Measurements from ENCODE around the gene SNED1. TPM values are rescaled to one million over a fixed set of nuclear protein-coding genes. Genes with fewer than 3 reads are reported as not detected.

The SNED1 gene
- total RNA-seq, result 10 to 100 TPM; 39.7 to 62.7 TPM
- long read RNA-seq, donor 1, full-length matches to known transcripts, result 1 of 41 reads
- long read RNA-seq, donor 1, partial matches to known transcripts, result 21 of 41 reads
- long read RNA-seq, donor 1, other reads (novel, unspliced or antisense), result 19 of 41 reads
- long read RNA-seq, donor 2, partial matches to known transcripts, result 24 of 36 reads
- long read RNA-seq, donor 2, other reads (novel, unspliced or antisense), result 12 of 36 reads

DNA sequence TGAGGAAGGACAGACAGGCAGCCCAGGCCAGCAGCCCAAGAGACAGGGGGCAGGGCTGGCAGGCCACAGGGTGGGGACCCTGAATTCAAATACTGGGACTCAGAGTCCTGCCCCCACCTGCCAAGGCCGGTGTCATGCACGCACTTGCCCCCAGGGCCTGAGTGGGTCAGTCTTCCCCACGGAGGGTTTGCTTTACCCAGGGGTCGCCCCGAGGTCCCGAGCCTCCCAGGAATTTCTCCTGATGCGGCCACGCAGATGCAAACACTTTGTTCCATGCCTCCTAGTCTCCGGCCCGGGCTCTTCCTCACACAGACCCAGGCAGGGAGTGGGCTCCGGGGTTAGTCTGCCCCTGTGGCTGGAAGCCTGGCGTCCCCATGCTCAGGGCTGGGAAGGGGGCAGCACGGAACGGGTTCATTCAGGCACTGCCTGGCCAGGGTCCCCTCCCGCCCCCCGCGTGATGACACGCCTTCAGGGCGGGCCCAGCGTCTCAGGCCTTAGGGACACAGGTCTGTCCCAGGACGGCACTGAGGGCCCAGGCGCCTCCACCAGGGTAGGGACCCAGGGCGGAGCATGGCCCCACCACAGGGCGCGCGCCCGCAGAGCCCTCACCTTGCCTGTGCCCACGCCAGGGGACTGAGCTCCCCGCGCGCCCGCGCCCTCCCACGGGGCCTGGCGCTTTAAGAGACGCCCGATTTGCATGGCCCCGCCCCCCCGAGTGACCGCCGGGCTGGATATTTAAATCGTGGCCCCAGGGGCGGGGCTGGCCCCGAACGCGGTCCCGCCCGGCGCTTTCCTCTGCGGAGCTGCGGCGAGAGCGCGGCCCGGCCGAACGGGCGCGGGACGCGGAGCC, at the start of gene SNED1:
TSS of gene SNED1 (plus strand) at position 763 of the 850 bp plus-strand sequence. CDS start 220 bp downstream, outside the sequence.
- intact Hi-C loops (cut with DNase I), result no loop called here
- DNase-seq (ENCODE audit: low spot score), result peak; percentile 96

DNA sequence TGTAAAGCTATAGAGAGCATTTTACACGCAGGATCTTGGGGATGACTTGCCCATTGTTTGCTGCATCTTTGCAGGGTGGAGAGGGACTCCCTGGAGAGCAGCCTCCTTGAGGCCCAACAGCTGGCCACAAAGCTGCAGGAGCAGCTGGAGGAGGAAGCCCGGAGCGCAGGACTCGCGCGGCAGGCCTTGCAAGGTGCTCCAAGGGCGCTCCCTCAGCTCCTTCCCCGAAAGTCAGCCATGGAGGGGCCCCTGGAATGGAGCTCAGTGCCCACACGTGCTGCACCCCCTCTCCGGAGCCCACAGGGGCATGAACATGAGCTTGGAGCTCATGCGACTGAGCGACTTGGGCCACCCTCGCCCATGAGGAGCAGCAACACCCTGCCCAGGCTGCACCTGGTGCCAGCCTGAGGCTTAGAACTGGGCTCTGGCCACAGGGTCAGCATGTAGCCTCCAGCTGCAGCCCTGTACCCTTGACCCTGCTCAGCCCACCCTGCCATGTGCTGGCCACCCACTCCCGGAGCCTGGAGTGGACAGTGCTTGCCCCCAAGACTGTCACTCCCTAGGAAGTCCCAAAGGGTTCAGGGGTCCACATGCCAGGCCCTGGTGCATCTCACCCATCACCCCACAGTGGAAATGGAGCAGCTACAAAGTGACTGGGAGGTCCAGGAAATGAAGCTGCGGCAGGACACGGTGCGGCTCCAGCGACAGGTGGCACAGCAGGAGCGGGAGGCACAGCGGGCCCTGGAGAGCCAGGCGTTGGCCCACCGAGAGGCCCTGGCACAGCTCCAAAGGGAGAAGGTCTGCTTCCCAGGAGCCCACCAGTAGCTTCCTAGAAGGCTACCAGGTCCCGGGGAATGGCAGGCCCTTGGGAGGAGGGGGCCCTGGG, 49.3 kb upstream of the SNED1 start:
- DNase-seq (ENCODE audit: low spot score), result no peak
- intact Hi-C loops (cut with DNase I), result no loop called here

DNA sequence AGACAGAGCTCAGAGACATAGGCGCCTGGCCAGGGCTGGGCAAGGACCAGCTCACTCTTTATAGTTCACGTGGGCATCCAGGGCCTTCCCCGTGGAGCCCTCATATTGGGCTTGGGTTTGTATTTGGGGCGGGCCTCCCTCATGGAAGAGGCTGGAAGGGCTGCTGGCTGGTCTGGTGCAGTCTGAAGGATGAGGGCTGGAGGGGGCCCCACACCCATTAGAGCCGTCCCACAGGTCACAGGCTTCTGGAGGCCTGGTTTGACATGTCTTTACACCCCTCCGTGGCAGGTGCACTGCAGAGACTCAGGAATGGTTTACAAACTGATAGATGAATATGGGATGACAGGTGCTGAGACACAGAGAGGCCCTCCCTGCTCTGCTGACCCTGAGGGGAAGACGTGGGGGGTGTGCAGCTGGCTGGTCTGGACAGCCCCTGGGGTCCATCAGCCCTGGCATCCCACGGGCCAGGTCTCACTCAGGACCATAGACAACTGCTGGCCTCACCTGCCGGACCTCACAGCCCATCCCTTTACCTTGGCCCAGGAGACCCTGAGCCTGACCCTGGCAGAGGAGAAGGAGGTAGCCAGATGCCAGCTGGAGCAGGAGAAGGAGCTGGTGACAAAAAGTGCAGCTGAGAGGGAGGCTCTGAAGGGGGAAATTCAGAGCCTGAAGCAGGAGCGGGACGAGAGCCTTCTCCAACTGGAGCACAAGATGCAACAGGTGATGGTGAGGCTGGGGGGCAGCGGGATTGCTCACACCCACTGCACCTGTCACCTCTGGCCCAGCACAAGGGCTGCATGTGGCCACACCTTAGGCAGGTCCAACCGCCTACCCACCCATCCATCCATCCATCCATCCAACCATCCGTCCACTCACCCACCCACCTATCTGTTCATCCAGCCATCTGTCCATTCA, 48.4 kb upstream of the SNED1 start:
- no peak for DNase-seq (ENCODE audit: low spot score)
- intact Hi-C loops (cut with DNase I), result no loop called here

DNA sequence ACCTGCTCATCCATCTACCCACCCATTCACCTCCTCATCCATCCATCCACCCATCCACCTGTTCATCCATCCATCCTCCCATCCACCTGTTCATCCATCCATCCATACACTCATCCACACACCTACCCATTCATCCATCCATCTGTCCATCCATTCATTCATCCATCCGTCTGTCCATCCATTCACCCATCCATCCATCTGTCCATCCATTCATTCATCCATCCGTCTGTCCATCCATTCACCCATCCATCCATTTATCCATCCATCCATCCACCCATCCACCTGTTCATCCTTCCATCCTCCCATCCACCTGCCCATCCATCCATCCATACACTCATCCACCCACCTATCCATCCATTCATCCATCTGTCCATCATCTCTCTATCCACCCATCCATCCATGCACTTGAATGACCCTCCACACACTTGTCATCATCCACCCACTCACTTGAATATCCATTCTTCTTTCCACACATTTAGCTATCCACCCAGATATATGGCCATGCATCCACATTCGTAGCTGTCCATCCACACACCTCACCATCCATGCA, 47.3 kb upstream of the SNED1 start:
- intact Hi-C loops (cut with DNase I), result no loop called here
- DNase-seq (ENCODE audit: low spot score), result no peak

DNA sequence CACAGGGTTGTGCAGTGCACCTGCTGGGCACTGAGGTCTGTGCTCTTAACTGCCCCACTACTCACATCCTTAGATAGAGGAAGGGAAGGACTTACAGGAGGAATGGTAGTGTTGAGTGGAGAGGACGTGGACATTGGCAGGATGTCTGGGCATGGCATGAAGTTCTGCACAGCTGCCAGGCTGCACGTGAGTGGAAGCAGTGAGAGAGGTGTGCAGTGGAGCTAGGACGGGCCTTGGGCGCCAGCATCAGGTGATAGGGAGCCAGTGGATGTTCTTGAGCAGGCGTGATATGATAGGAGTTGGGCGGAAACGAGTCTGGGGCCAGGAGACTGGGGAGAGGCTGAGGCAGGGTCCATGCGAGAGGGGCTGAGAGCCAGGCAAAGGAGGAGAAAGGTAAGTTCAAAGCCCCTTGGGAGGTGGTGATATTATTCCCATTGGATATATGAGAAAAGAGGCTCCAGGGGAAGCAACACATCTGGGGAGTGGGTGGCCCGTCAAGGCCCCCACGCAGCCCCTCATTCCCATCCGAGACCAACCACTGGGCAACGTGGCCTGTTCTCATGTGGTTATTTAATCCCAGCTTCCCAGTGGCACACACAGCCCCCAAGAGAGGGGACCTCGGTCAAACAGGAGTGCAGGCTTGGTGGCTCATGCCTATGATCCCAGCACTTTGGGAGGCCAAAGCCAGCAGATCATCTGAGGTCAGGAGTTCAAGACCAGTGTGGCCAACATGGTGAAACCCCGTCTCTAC, 45.7 kb upstream of the SNED1 start:
- intact Hi-C loops (cut with DNase I), result no loop called here
- DNase-seq (ENCODE audit: low spot score), result no peak

DNA sequence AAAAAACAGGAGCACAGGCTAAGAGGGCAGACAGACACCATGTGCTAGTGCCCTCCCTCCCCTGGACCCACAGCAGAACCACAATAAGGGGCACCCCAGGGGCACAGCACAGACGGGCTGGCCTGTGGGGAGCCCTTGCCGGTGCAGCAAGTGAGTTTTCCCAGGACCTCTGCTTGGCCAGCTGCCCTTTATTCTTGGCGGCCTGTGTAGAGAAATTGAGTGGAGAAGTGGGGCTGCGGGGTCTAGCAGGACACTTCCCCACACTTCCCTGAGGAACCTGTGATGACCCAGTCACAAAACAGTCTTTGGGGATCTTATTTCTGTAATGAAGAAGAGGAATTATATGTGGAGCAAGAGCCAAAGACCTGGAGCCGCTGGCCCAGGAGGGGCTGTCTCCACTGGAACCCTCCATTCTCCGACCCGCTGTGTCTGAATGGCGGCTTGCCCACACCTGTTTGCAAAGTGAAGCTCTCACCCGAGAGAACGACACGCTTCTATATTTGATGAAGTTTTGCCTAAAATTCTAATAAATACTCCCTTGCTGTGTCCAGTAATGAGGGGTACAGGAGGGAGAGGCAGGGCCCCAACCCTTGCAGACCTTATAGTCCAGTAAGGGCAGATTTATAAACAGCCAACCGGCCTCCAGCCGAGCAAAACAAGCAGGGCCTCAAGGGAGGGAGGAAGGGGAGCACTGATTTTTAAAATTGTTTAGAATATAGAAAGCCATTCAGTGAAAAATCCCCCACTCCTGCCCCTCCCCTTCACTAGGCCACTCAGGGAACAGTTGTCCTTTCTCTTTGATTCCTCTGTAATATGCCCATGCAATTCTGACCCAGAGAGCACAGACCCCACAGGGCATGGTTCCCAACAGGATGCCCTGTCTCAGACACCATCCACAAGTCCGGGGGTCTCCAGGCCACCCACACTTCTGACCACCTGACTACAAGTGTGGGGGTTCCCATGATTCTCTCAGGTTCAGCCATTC, 44.7 kb upstream of the SNED1 start:
- intact Hi-C loops (cut with DNase I), result no loop called here
- no peak for DNase-seq (ENCODE audit: low spot score)

DNA sequence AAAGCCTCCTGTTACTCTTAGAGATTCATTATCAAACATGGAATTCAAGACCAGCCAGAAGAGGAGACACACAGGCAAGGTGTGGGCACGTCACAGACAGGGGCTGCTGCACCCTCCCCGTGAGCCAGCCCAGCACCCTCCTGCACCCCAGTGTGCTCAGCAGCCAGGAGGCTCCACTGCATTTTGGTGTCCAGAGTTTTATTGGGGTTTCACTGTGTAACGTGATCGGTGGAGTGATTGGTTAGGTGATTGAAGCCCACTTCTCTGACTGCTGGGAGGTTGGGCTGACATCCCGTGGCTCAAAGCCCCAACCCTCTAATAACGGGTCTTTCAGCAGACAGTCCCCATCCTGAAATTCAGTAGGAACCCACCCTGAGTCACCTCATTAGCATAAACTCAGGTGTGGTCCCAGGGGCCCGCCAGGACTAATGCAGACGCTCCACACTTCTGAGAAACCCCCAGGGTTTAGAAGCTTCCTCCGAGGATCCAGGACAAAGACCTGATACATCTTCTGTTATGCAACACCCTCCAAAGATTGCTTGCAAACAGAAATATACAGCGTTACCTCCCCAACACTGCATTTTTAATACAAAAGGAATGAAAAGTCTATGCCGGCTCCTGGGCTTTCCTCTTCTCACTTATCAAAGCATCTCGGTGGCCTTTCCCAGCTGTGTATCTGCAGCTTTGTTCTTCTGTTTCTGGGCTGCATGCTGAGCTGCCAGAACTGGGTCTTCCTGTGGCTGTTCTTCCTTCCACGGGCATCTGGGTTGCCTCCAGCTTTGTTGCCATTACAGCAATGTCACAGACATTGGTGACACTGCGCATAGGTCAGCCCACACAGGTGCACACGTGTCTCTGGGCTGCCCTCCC, 43.7 kb upstream of the SNED1 start:
- DNase-seq (ENCODE audit: low spot score), result no peak
- intact Hi-C loops (cut with DNase I), result no loop called here

DNA sequence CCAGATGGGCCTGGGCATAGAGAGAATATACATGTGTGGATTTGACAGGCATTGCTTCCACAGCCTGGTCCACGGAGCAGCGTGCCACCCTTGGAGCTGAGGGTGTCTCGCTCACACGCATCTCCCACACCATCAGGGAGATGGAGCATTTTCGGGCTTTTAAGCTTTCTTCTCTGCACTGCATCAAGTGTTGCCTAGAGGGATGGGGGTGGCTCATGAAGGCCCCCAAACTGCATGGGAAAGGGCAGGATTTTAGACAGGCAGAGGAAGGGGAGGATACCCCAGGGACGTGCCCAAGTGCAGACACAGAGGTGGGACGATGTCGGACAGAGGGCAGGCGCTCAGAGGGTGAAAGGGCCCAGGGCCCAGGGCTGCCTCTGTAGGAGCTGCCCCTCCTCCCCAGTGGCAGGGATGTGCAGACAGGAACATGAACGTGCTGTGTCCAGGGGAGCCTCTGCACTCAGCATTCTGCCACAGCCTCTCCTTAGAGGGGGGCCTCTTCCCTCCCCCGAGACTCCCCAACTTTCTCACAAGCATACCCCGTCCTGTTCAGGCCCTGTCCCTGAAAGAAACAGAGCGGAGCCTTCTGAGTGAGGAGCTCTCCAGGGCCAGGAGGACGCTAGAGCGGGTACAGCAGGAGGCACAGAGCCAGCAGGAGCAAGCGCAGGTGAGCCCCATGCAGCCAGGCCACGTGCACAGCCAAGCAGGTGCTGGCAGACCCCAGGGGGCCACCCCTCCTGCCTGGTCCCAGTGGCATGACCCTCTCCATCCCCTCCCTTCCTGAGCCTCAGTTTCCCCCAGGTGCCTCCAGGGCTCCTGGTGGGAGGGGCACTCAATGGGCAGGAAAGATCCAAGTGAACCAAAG, 42.9 kb upstream of the SNED1 start:
- intact Hi-C loops (cut with DNase I), result no loop called here
- DNase-seq (ENCODE audit: low spot score), result no peak

DNA sequence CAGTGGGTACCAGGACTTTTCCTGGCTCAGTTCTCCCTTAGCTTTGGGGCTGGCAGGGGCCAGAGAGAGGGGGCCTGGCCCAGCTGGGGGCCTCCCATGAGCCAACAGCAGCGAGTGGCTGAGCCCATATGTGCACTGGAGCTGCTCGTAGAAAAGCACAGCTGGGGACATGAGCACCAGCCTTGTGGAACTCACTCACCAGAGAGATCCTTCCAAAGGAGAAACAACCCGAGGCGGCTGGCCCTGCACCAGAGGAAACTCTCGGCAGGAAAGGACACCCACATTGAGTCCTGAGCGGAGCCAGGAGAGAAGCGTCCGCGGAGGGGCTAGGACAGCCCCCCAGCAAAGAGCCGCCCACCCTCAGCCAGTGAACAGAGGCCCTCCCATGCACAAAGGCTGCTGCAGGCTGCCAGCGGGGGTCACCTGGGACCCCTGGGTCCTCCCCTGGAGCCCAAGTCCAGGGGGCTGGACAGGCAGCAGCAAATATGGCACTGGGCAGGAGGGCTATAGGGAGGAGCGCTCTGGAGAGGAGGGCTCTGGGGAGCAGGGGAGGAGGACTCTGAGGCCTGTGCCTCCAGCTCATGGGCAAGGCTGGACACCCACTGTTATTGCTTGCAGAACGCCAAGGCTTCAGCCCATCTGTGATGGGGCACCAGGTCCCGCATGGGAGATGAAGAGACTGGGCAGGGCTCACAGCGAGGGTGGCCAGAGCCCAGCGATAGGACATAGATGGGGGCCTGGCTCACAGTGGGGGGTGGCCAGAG, 42.1 kb upstream of the SNED1 start:
- intact Hi-C loops (cut with DNase I), result no loop called here
- peak; percentile 71 for DNase-seq (ENCODE audit: low spot score)

DNA sequence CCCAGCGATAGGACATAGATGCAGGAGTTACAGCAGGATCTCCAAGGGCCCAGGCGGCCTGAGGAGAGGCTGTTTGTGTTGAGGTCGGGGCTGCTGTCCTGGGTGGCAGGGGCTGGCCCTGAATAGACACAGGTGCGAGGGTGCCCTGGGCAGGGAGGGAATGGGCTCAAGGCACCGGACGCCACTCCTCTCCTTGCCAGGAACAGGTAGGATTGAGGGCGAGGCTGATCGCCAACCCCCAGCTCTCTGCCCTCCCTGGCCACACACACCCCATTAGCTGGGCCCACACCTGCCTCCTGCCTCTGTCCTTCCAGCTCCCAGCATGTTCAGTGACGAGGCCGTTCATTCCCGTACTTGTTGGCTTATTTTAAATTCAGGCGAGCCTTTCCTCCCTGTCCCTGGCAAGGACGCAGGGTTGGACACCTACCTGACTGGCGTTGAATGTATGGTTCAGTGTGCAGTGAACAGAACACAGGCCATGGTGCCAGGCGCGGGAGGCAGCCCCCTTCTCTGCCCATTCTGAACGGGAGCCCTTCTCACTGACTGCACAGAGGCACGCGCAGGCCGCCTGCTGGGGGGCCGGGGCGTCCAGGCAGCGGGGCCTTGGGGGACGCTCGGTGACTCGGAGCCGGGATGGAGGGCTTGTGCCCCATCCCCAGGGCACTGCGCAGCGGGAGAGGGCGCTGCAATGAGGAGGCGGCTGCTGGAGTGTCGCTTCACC, 41.3 kb upstream of the SNED1 start:
- intact Hi-C loops (cut with DNase I), result no loop called here
- DNase-seq (ENCODE audit: low spot score), result peak; percentile 68

DNA sequence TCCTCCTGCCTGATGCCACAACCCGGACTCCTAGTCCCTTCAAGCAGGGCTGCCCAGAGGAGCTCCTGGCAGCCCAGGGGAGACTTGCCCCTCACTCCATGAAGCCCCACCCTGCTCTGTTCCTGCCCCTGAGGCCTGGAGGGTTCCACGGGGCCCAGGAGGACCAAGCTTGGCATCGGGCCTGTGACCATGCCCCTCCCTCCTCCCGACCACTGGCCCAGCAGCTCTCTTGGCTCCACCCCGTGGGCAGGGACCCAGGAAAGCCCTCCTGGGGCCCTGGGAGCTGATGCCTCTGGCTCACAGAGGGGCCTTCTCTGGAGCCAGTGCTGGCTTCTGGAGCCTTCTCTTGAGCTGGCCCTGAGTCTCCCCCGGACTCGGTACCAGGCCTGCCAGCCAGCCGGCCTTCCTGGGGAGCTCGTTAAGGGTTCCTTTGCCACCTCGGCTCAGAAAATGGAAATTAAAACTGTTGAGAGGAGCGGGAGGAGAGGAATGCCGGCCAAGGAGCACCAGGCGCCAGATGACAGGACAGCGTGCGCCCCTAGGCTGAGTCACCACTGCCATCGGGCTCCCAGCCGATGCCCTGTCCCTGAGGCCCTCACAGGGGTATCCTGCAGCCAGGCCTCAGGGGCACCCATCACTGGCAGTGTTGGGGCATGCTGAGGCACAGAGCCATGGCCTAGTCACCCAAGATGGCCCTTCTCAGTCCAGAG, 40.6 kb upstream of the SNED1 start:
- intact Hi-C loops (cut with DNase I), result no loop called here
- peak; percentile 81 for DNase-seq (ENCODE audit: low spot score)

DNA sequence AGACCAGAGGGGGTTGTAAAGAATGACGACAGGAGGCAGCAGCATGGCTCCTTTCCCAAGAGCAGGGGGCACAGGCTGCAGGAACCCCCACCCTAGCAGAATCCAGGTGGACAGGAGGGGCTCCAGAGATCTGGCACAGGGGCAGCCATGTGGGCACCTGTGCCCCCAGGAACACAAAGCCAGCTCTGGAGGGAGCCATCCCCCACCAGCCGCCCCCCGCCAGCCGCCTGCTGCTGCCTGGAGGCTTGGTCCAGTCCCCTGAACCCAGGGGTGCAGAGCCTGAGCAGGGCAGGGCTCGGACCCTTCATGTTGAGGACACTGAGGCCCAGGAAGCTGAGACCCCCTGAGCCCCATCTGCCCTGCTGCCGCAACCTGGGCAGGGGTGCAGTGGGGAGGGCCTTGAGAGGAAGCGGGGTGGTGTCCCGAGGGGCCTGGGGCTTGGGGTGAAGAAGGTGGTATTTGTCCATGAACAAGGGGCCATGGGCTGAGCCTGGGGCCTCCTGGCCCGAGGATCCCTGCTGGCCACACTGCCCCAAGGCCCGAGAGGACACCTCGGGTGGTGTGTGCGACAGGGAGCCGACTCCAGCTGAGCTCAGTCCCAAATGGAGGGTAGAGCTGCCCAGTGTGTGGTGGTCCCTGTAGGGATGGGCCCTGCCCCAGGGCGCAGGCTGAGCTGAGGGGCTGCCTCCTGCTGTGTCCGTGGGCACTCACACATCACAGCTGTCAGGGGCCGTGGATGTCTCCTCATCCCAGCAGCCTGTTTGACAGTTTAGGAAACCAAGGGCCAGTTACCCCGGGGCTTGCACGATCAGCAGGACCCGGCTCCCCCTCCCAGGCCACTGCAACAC, 39.8 kb upstream of the SNED1 start:
- intact Hi-C loops (cut with DNase I), result no loop called here
- peak; percentile 73 for DNase-seq (ENCODE audit: low spot score)
